ENCODE measurements around the gene MACROD2. TPM values are rescaled to one million over a fixed set of nuclear protein-coding genes. Genes with fewer than 3 reads are reported as not detected.

Gene MACROD2
- total RNA-seq, 1 donor from 2014 or later = not detected

GRCh38 chr20:14885661-14886060, 890.3 kb downstream of the MACROD2 start:
- intact Hi-C loops (cut with micrococcal nuclease) = no loop called here

DNA sequence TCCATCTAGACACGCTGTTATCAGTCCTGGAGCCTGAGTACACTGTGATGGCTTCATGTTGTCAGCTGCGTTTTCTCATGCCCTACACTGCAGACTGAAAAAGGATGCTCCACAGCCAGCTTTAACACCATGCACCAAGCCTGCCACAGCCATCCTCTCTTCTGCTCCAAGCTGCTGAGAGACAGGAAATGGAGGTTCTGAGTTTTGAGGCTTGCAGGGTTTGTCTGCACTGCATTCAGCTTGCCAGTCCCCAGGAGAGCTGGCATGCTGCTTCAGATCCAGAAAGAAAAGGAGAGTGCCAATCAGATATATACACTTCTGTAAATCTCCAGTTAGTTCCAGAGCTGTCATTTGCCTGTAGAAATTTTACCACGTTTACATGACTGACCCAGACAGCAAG, 892.8 kb downstream of the MACROD2 start:
- intact Hi-C loops (cut with micrococcal nuclease) = no loop called here

- intact Hi-C loops (cut with micrococcal nuclease) = no loop called here
These were observed 894.4 kb downstream of the MACROD2 start for GRCh38 chr20:14889496-14890255.

- intact Hi-C loops (cut with micrococcal nuclease) = no loop called here
These were observed 895.4 kb downstream of the MACROD2 start for GRCh38 chr20:14890713-14891112.

GRCh38 chr20:14892782-14893181, 897.5 kb downstream of the MACROD2 start:
- intact Hi-C loops (cut with micrococcal nuclease) = no loop called here

- intact Hi-C loops (cut with micrococcal nuclease) = no loop called here
These were observed 901.3 kb downstream of the MACROD2 start for GRCh38 chr20:14896569-14896968.

DNA sequence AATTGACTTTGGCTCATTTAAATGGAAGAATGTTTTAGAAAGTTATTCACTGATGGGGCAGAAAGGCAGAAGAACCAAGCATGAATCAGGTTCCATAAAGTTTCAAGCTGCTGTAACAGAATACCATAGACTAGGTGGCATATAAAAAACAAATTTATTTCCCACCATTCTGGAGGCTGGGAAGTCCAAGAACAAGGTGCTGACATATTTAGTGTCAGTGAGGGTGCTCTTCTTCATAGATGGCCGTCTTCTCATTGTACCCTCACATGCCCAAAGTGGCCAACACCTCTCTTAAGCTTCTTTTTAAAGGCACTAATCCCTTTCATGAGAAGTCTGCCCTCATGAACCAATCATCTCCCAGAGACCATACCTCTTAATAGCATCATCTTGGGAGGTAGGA, 902.3 kb downstream of the MACROD2 start:
- intact Hi-C loops (cut with micrococcal nuclease) = no loop called here

- intact Hi-C loops (cut with micrococcal nuclease) = no loop called here
These were observed 907.2 kb downstream of the MACROD2 start for GRCh38 chr20:14902432-14903089.

GRCh38 chr20:14906908-14907434, 911.7 kb downstream of the MACROD2 start:
- intact Hi-C loops (cut with micrococcal nuclease) = no loop called here

DNA sequence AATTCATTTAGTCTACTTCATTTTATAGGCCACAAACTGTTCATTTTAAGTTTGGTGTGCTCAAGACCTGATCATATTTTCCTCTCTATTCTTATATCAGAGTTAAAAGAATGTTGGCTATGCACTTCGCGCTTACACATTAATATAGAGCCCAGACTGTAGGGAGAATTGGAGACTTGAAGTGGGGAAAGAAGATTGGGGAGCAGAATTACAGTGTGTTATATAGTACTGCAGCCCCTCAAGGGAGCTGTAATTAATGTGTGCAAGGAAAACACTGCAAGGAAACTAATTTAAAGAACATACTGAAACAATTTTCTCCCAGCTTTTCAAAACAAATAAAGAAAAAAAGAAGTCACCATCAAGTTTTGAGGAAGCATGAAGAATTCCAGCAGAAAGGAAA, 914.8 kb downstream of the MACROD2 start:
- intact Hi-C loops (cut with micrococcal nuclease) = no loop called here

- intact Hi-C loops (cut with micrococcal nuclease) = no loop called here
These were observed 918.7 kb downstream of the MACROD2 start for GRCh38 chr20:14913896-14914620.

- intact Hi-C loops (cut with micrococcal nuclease) = no loop called here
These were observed 919.3 kb downstream of the MACROD2 start for GRCh38 chr20:14914633-14915032.

DNA sequence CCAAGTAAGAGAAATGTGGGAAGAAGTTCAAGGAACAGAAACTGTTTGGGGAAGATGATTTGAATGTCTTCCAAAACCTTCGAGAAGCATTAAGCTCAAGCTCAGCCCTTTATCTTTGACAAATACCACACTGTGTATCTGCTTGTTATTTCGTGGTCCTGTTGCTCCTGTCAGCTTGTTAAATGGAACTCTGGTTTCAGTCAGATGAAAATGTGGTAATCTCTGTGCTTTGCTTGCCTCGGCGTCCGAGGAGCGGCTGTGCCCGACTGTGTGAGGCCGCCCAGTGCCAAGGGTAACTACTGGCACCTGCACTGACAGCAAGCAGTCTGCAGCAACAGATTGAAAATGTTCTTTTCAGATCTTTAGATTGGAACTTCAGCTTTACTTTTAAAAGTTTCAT, 920.0 kb downstream of the MACROD2 start:
- intact Hi-C loops (cut with micrococcal nuclease) = no loop called here

GRCh38 chr20:14916360-14916920, 921.1 kb downstream of the MACROD2 start:
- intact Hi-C loops (cut with micrococcal nuclease) = no loop called here

DNA sequence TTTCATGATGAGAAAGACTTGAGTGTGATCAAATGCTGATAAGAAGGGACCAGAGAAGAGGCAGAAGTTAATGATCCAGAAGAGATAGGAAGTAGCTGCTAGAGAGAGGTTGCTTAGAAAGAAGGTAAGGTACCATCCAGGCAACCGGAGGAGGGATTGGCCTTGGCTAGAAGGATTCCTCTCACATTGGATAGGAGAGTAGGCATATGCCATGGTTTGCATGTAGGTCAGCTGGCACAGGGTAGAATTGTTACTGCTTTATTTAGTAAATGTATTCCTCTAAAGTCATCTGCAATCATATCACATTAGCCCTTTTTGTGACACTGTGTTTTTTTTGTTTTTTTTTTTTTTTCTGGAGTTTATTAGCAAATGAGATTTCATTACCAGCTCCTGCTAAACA, 923.0 kb downstream of the MACROD2 start:
- intact Hi-C loops (cut with micrococcal nuclease) = no loop called here

DNA sequence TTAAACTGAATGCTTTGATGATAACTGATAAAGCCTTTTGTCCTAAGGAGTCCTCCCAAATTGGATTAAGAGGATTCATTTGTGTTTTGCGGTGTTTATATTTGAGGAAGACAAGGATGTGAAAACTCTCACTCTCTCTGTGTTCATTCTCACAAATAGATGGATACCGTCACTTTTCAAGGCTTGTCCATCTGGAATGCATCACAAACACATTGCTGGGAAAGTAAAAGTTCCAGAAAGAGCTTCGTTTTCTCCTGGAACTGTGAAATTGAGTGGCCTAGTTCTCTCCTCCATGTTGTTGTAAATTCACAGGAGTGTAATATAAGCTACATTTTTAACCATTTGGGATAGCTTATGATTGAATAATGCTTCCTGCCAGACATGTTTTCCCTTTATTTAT, 923.7 kb downstream of the MACROD2 start:
- intact Hi-C loops (cut with micrococcal nuclease) = no loop called here

- intact Hi-C loops (cut with micrococcal nuclease) = no loop called here
These were observed 924.3 kb downstream of the MACROD2 start for GRCh38 chr20:14919501-14920081.

DNA sequence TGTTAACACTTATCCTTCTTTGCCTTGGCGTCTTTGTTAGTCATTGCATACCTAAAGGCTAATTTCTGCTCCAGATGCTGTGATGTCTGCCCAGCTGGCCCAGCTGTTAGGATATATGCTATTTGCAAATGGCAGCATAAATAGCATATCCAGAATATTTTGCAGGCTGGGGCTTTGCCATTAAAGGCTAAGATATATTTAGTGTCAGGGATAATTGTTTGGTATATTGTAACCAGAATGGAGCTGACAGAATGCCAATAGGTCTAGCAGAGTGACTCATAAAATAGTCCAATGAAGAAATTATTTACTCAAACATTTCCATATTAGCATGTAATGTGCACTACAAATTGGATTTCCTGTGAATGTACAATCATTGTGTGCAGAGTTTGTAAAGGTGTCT, 926.2 kb downstream of the MACROD2 start:
- intact Hi-C loops (cut with micrococcal nuclease) = no loop called here

- intact Hi-C loops (cut with micrococcal nuclease) = no loop called here
These were observed 927.4 kb downstream of the MACROD2 start for GRCh38 chr20:14922503-14923267.

- intact Hi-C loops (cut with micrococcal nuclease) = no loop called here
These were observed 929.1 kb downstream of the MACROD2 start for GRCh38 chr20:14924433-14924832.

GRCh38 chr20:14925300-14925699, 930.0 kb downstream of the MACROD2 start:
- intact Hi-C loops (cut with micrococcal nuclease) = no loop called here

All from T-helper 1 cell treated with Interleukin-12 subunit alpha and Interleukin-12 subunit beta and Interleukin-4 antibody, amounts not matched to agents 30 ng/mL and 1 ng/mL, for 36 hours (primary cell).